Adrenal gland (tissue), 12 donors: Measurements from ENCODE around the gene LCK. TPM values are rescaled to one million over a fixed set of nuclear protein-coding genes. Genes with fewer than 3 reads are reported as not detected.

ENCODE experiments used
- DNase-seq, 7 donors: peaks; one replicate each; pipeline ENCODE4 v3.0.0-alpha.2; 2019 to 2020
- H3K27ac ChIP-seq, 5 donors: fragments of 200-600 bp; sonication (generic) in 4 of 5; 1 replicate in 3 of 5; 2 replicates in 2 of 5; pipeline versions ENCODE4 v1.5.1 to v1.8.0; 2016 to 2020; ENCODE audit warnings: mild to moderate bottlenecking in 1 of 5
- H3K27me3 ChIP-seq: fragments of 200-600 bp; 2 replicates; pipeline ENCODE4 v1.8.0; 2021
- H3K36me3 ChIP-seq, 2 donors: fragments of 200-600 bp; replicated peaks in 1 of 2; 1 replicate in 1 of 2; 2 replicates in 1 of 2; pipeline versions ENCODE4 v1.5.1 to v1.8.0; 2018 to 2022
- H3K4me1 ChIP-seq, 2 donors: fragments of 200-600 bp; replicated peaks in 1 of 2; 1 replicate in 1 of 2; 2 replicates in 1 of 2; pipeline versions ENCODE4 v1.5.1 to v1.8.0; 2018 to 2021
- H3K4me3 ChIP-seq, 4 donors: fragments of 200-600 bp; sonication (generic) in 3 of 4; one replicate each; pipeline ENCODE4 v1.5.1; 2016 to 2018
- H3K9me3 ChIP-seq, 3 donors: fragments of 200-600 bp; sonication (generic) in 1 of 3; replicated peaks in 1 of 3; 1 replicate in 2 of 3; 2 replicates in 1 of 3; pipeline versions ENCODE4 v1.5.1 to v1.8.0; 2016 to 2021
- CTCF ChIP-seq, 6 experiments: fragments of 450-650 bp in 4 of 6; fragments of 200-600 bp in 2 of 6; sonication (generic) in 1 of 6; IDR thresholded peaks; 1 replicate in 5 of 6; 2 replicates in 1 of 6; pipeline versions ENCODE4 v1.5.1 to v1.8.0; 2016 to 2021; ENCODE audit warnings: antibody characterized with exemption in 6 of 6, mild to moderate bottlenecking in 2 of 6, moderate library complexity in 1 of 6
- POLR2A ChIP-seq, 2 donors: fragments of 450-650 bp; IDR thresholded peaks; one replicate each; pipeline ENCODE4 v1.6.1; 2017; ENCODE audit warnings: antibody characterized with exemption in 2 of 2, mild to moderate bottlenecking in 2 of 2, moderate library complexity in 1 of 2
- WGBS, 4 donors: extraction: QIAGEN DNeasy Blood & Tissue Kit in 2 of 4; methylation state at CpG; one replicate each; pipeline versions ENCODE4 v1.1.5 to v1.1.7; 2013 to 2017; 5-methylcytosine and 5-hydroxymethylcytosine counted together
- intact Hi-C, 2 donors: fragments of 100-400 bp; cut with DNase I; formaldehyde crosslinking; loops; one replicate each; pipeline versions ENCODE4 v1.14.1 to v1.15.0; 2022 to 2023
- polyA plus RNA-seq, 3 donors: library from polyadenylated mRNA; stranded (reverse); fragments of 200-250 nt in 2 of 3; fragments of 350-450 nt in 1 of 3; fragmentation: Illumina TruSeq in 1 of 3; extraction: RNeasy Lipid Tissue Mini Kit (QIAGEN cat#74804) in 1 of 3; gene quantifications; one replicate each; pipeline ENCODE4 v1.2.3, GENCODE V29; 2013 to 2014
- total RNA-seq, 9 donors: library from RNA; depleted of rRNA in 4 of 9; stranded (reverse); fragments of >200 nt in 4 of 9; fragments of 120-200 nt in 1 of 9; fragmentation: NEBNext Ultra II Directional in 1 of 9; extraction: Animal tissue kit (Norgen Biotek cat#: 25700) in 1 of 9; gene quantifications; one replicate each; pipeline versions ENCODE4 v1.1.0 to v1.2.4, GENCODE V29; 2013 to 2023
- donor health status: healthy with polysubstance abuse.
- donor health status: Bipolar disorder and iron deficiency.
- donor health status: DM: yes; HTN: yes; CAD: no.
- donor health status: DM: no; HTN: no; CAD: no.
- donor health status: DM: no; HTN: no; CAD: no.
- donor health status: DM: yes; HTN: yes; CAD: no.

LCK gene
- total and polyA plus RNA-seq, 12 donors, result 0.30 to 2.9 (median 1.8) TPM

- Histone ChIP-seq H3K4me1 (peaks cover 1 to 23% of the 10 kb centered on the region in 2 donors), H3K4me3 (no peak overlapping the region), H3K36me3 (no peaks in the 10 kb centered on the region), H3K9me3 (no peaks in the 10 kb centered on the region), H3K27ac (peak overlapping the region in 4 of 5 donors; percentile 32 to 89 (median 60)), H3K27me3 (no peaks in the 10 kb centered on the region)
- TF ChIP-seq CTCF (IDR thresholded peaks at IDR 0.05), result no peak
- no peak for TF ChIP-seq POLR2A (IDR thresholded peaks at IDR 0.05)
- no peak for DNase-seq
- intact Hi-C loops, result loop anchor here in 1 of 2 donors (5.0 kb wide), 1 partner anchor 45 kb away; the partner anchor contains the start of gene CCDC28B
- WGBS, 4 donors, result 72 to 97% (median 82%) methylated on average over 4 to 12 of the region's 12 CpGs
Measured at GRCh38 chr1:32247452-32247851, 3.6 kb upstream of the LCK start.

GRCh38 chr1:32247983-32248889 lies 2.8 kb upstream of the LCK start:
- DNase-seq, result peak; percentile 80 to 95 (median 93)
- H3K36me3 ChIP-seq, result no peaks in the 10 kb centered on the region
- no peaks in the 10 kb centered on the region for H3K9me3 ChIP-seq
- intact Hi-C loops, result loop anchor here in 1 of 2 donors (5.0 kb wide), 1 partner anchor 46 kb away; the partner anchor contains the start of gene CCDC28B
- peak overlapping the region in 4 of 5 donors; percentile 32 to 89 (median 60) for H3K27ac ChIP-seq
- no peak overlapping the region for H3K4me3 ChIP-seq
- no peaks in the 10 kb centered on the region for H3K27me3 ChIP-seq
- peaks cover 0 to 19% of the 10 kb centered on the region in 2 donors for H3K4me1 ChIP-seq
- peak; percentile 73 to 92 (median 80) for TF ChIP-seq CTCF (IDR thresholded peaks at IDR 0.05)
- TF ChIP-seq POLR2A (IDR thresholded peaks at IDR 0.05), result no peak
- 12 to 26% (median 16%) methylated on average over 9 to 31 of the region's 31 CpGs for WGBS, 4 donors

GRCh38 chr1:32249831-32250525 lies 1.1 kb upstream of the LCK start:
- intact Hi-C loops, result loop anchor here in 1 of 2 donors (5.0 kb wide), 1 partner anchor 48 kb away; the partner anchor contains the start of gene CCDC28B

More at GRCh38 chr1:32249831-32250525, 1.1 kb upstream of the LCK start:
- Histone ChIP-seq H3K4me1 (peaks cover 0 to 19% of the 10 kb centered on the region in 2 donors), H3K27me3 (no peaks in the 10 kb centered on the region), H3K4me3 (no peak overlapping the region), H3K9me3 (no peaks in the 10 kb centered on the region), H3K27ac (peak overlapping the region in 3 of 5 donors; percentile 45 to 72 (median 60)), H3K36me3 (no peaks in the 10 kb centered on the region)
- no peak for TF ChIP-seq CTCF (IDR thresholded peaks at IDR 0.05)
- peak in 1 of 2 donors; percentile 12 for TF ChIP-seq POLR2A (IDR thresholded peaks at IDR 0.05)
- peak; percentile 53 to 86 (median 69) for DNase-seq
- 44 to 54% (median 49%) methylated on average over 5 to 9 of the region's 9 CpGs for WGBS, 4 donors
